HS-27A (cell line): Measurements from ENCODE around the gene BRI3.
"Not testable (repeated sequence)": the region's sequence is repeated elsewhere in the genome, so short reads cannot be mapped to it uniquely, and the experiment has no call there.

Experiments
- DNase-seq: peaks from one replicate; pipeline ENCODE4 v3.0.0-alpha.2; 2012; ENCODE audit warnings: low read depth, missing footprints

The BRI3 gene

DNA sequence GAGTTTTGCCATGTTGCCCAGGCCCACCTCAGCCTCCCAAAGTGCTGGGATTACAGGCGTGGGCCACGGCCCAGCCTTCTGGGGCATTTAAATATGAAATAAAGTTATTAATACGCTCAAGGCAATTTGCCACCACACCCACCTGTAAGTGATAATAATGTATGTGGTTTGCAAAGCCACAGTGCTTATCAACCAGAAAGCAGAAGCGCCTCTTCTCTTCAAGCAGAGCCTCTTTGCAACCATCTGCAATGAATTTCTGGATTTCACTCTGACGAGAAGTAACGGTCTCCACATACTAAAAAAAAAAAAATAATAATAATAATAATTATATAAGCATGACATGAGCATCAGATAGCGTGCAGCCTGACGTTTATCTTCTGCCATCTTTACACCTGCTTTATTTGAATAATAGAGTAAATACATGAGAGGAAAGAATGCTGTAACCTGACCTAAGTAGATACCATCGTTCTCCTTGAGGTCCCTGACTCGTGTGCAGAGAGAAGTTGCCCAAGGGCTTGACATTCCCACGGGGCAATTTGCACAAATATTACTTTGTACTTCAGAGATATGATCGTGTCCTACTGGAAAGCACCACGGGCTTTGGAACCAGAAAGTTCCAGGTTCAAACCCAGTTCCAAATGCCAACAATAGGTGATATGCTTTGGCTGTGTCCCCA, 34.0 kb downstream of the BRI3 start:
- no peak for DNase-seq

DNA sequence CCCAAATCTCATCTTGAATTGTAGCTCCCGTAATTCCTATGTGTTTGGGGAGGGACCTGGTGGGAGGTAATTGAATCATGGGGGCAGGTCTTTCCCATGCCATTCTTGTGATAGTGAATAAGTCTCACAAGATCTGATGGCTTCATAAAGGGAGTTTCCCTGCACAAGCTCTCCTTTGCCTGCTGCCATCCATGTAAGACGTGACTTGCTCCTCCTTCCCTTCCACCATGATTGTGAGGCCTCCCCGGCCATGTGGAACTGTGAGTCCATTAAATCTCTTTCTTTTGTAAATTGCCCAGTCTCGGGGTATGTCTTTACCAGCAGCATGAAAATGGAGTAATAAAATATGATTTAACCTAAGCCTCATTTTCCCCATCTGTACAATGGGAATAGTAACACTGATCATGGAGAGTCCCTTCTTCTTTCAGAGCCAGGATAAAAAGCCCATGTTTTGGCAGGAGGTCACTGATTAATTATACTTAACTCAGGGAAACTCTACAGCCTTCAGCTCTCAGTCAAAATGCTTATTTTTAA, 34.6 kb downstream of the BRI3 start:
- not testable (repeated sequence) for DNase-seq

DNA sequence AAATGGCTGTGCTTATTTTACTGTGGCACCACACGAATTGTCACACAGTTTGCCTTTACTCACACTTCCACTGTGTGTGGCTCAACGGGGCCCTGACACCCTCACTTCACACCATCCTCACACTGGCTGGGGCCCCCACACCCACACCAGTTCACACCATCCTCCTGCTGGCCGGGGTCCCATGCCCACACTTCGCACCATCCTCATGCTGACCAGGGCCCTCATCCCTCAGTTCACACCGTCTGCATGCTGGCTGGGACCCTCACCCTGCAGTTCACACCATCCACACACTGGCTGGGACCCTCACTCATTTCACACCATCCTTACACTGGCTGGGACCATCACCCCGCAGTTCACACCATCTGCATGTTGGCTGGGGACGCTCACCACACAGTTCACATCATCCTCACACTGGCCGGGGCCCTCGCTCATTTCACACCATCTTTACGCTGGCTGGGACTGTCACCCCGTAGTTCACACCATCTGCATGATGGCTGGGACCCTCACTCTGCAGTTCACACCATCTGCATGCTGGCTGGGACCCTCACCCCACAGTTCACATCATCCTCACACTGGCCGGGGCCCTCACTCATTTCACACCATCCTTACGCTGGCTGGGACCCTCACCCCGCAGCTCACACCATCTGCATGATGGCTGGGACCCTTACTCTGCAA, 36.0 kb downstream of the BRI3 start:
- no peak for DNase-seq

DNA sequence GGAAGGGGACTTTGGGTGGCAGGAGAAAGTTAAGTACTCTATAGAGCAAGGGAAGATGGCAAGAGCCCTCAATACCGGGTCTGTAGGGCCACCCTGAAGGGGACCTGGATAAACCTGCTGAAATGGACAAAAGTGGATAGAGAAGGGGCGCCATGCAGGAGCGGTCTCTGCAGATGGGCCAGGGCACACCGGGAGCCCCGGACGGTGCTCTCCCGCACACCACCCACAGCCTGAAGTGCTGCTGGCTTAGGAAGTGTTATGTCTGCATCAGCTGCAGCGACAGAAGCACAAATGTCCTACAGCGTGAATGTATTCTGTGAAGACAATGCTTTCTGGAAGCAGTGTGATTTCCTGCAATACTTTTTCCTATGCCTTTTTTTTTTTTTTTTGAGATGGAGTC, 37.7 kb downstream of the BRI3 start:
- no peak for DNase-seq

DNA sequence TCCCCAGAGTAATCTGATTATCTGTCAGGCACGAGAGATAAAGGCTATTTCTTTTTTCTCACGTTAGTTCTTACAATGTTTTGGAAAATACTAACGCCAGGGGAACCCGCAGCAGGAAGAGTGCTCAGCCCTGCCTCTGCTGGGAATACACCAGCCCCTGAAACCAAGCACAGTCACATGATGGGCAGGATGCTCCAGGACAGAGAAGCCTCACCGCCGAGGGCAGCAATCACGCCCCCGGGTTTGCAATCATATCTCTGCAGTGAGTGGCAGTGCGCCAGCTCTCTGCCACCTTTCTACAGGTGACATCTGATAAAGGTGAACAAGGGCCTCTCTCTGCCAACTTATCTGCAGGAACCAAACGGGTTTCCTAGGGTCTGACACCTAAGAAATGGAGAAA, 39.8 kb downstream of the BRI3 start:
- DNase-seq: no peak

DNA sequence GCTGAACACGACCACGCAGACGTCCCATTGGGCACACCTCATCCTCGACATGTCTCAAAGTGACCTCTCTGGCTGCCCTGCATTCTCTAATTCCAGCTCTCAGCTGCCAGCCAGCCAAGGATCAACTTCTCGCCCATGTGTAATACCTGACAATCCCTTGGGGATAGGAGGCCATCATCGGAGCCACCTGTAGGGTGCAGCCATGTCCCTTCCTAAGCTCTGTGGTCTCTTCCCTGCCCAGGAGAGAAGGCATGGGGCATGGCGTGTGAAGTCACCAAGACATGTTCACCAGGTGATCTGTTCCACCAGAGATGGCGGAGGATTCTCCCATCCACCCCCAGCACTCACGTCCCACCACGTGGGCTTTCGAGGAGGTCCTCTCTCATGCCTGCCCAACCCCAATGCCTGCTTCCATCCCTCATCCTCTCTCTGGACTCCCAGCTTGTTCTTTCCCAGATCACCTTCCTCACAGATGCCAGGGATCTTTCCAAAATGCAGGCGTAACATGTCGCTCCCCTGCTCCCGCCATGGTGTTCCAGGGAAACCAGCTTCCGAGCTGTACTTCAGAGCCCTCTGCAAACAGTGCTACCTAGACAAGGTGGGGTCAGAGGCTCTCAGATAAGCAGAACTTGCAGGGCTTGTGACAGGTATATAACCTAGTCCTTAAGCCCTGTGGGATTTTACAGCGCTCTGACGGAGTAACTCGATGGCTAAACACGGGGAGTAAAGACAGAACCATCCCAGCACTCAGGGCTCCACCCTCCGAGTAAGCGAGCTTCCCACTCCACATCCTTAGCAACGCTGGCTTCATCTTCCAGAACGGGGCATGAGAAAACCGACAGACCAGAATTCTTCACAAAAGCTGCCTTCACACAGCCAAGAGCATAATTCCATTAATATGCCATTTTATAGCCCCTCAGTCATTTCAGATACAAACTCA, 41.1 kb downstream of the BRI3 start:
- no peak for DNase-seq

DNA sequence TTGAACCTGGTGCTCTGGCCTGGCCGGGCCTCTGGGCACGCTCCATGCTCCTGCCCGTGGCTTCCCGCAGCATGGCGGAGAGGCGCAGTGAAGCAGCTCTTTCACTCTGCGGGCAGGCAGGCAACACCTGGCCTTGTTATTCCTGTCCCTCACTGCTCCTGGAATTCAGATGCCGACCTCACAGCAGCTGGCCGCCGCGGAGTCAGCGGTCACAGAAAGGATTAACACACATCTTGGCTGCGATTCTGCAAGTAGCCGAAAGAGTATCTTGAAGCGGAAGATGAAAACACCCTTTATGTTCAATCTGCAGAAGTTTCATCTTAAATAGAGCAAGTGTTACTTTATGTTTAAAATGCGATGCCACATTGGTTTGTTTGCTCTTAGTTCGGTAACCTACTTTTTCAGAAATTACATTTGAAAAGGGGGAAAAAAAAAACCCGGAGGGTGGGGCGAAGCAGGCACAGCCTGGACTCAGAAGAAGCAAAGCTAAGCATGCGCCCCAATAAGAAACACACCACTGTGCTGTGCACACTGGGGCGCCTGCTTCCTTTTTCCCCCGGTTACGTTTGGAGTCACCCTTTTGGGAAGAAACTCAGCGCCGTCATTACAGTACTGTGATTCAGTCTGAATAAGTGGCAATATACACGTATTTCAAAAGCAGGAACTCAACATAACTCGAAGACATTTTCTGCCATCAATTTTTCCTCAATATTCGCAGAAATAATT, 42.3 kb downstream of the BRI3 start:
- no peak for DNase-seq

DNA sequence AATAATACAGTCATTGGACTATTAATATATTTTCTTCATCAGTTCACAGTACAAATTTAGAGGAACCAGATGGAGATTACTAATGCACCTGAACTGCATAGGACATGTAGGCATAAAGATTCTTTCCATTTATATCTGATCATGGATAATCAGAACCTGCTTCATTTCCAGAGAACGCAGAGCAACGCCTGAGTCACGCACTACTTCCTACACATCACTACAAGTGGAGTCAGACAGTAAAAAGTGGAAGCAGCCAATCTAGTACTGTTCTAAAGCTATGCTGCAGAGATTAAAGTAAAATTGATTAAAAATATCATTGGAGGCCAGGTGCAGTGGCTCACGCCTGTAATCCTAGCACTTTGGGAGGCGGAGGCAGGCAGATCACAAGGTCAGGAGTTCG, 43.3 kb downstream of the BRI3 start:
- no peak for DNase-seq

DNA sequence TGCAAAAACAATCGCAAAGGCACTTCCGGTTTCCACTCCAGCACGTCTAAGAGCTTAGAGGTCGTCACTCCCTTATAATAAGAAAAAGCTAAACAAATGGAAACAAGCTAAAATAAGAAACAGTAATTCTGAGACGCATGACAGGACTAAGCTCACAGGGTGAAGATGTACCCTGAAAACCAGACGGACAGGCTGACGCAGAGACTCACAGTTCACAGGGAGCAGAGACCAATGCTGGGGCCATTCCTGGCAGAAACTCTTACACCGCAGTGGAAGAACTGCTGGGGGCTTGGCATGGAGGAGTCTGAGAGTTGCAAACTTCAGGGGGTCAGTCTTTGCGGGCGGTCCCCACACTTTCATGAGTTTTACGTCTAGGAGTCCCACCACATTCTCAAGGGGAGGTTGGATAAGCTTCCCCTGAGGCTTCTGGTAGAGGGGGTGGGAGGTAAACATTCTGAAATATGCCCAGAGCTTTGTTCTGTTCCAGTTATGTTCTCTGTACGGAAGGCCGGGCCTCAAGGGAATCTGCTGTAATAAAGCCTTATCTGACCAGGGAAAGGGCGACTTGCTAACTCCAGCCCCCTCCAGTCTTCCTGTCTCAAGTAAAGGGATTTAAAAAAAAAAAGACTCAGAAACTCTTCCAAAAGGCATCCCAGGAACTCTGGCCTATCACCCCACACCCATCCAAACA, 47.8 kb downstream of the BRI3 start:
- no peak for DNase-seq

DNA sequence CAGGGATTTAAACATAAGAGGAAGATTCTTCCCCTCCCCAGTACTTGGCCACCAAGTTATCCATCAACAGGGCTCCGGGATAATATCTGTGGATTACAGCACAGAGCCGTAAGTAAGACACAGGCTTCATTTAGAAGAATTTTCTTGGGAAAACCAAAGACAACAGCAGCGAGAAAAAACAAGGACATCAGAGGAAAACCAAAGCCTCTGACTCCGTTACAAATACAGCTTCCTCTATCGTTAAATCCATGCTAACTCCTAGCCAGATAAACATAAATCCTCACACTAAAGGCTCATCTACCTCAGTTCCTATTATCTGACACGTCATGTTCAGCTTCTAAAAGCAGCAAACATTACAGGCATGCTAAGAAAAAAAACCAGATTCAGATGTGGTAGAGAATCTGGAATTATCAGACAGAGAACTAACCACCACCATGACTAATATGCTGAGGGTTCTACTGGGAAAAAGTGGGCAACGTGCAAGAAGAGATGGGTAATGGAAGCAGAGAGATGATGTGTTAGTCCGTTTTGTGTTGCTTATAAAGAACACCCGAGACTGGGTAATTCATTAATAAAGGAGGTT, 48.4 kb downstream of the BRI3 start:
- no peak for DNase-seq

DNA sequence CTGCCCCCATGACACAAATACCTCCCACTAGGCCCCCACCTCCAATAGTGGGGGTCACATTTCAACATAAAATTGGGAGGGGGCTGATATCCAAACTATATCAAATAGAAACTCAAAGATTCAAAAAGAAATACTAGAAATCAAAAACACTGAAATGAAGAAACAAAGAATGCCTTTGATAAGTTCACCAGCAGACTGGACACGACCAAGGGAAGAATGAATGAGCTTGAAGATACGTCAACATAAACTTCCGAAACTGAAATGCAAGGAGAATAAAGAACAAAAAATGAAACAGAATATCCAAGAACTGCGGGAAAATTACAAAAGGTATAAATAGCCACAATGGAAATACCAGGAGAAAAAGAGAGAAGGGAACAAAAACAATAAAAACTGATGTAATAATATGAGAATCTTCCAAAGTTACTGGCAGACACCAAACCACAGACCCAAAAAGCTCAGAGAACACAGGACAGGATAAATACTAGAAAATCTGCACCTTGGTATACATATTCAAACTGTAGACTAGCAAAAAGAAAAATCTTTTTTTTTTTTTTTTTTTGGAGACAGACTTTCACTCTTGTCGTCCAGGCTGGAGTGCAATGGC, 49.5 kb downstream of the BRI3 start:
- no peak for DNase-seq

DNA sequence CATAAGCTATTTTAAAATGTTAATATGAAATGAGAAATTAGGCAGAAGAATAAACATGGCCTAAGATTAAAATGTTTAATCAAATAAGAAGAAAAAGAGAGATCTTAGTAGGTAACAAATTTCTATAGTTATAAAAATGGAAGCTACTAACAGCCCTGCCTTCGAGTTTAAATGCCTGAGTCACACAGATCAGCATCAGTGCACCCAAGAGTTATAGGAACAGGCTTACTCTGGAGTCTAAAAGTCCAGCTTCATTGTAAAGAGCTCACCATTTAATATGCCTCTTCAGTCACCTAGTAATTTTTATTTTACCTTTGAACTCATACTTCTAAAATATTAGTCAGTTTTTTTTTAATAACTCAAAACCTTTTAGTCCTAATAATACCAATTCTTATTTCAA, 52.6 kb downstream of the BRI3 start:
- DNase-seq: no peak

DNA sequence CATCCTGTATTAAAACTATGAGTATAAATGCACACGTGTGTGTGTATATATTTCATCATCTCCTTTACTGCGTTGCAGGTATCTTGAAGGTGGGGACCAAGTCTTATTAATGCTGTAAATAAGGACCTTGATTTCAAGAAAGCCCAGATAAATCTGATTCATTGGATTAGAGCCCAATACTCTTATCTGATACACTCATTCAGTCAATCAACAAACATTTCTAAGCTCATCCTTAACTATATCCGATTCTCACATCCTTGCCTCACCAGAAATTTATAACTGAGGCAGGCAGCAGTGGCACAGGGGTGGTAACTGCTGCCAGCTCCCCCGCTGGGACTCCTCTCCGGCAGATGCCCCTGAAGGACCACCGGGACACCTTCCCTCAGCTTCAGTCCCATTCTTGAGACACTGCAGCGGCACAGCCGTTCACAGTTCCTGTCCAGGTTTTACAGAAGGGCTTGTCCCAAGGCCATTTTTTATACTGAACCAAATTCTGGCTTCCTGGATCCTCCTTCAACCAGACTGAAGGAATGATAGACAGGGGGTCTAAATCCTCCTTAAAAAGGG, 54.0 kb downstream of the BRI3 start:
- DNase-seq: no peak

DNA sequence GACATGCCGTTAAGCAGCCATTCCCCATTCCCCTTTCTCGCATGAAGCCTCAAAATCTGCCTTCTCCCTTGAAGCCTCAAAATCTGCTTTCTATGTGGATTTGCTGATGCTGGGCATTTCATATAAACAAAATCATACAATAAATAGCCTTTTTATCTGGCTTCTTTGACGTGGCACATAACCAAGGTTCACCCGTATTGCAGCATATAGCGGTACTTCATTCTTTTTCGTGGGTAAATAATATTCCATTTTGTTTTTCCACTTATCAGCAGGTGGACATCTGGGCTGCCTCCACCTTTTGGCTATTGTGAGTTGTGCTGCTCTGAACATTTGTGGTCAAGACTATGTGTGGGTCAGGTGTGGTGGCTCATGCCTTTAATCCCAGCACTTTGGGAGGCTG, 57.0 kb downstream of the BRI3 start:
- no peak for DNase-seq

DNA sequence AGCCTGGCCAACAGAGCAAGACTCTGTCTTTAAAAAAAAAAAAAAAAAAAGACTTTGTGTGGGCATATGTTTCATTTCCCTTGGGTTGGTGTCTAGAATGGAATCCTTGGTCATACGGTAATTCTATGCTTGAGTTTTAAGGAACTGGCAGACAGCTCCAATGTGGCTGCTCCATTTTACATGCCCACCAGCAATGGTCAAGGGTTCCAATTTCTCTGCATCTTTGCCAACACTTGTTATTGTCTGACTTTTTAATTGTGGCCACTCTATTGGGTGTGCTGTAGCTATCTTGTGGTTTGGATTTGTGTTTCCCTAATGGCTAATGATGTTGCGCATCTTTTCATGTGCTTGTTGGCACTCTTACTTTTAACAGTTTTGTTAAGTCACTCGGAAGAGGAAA, 57.6 kb downstream of the BRI3 start:
- no peak for DNase-seq

DNA sequence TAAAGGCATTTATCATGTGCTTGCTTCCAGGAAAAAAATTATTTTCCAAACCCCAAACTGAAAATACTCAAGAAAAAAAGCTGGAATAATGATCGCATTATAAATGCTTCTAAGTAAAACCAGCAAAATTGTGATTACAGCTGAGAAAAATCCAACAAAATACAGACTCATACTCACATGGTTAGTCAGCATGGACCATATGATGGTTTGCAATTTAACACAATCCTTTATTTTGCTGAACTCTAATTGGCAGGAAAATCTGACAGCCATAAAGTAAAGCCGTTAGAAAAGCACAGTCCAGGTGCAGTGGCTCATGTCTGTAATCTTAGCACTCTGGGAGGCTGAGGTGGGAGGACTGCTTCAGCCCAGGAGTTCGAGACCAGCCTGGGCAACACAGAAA, 59.6 kb downstream of the BRI3 start:
- no peak for DNase-seq
